H1 (cell line): Measurements from ENCODE around the gene KCNH6. TPM values are rescaled to one million over a fixed set of nuclear protein-coding genes. Genes with fewer than 3 reads are reported as not detected.

Experiments used
- CTCF ChIA-PET: fragments of 300-600 bp; sonication (Branson Sonifier 250); formaldehyde crosslinking; loops from one replicate; lab custom pipeline; 2021; ENCODE audit not compliant: partially characterized antibody; lab: Charles Lee
- POLR2A ChIA-PET: fragments of 300-600 bp; sonication (Branson Sonifier 250); formaldehyde crosslinking; loops from one replicate; lab custom pipeline; 2021; ENCODE audit warnings: inconsistent platforms; ENCODE audit not compliant: partially characterized antibody; lab: Charles Lee
- DNase-seq, 2 experiments: peaks; one replicate each; pipeline versions ENCODE4 v3.0.0 to v3.0.0-alpha.2; 2010 to 2022; ENCODE audit warnings: low spot score in 2 of 2, low read depth in 1 of 2, mixed read lengths in 1 of 2
- FAIRE-seq: peaks from 2 replicates; lab custom pipeline; 2011; peaks lifted over from hg19 to GRCh38; lab: Jason Lieb, UNC
- H2AFZ ChIP-seq: 2 replicates; pipeline ENCODE4 v1.8.1; 2012; ENCODE audit warnings: low read length, inconsistent platforms
- H2AK5ac ChIP-seq: 2 replicates; pipeline ENCODE4 v1.6.1; 2013; ENCODE audit warnings: low read depth, low read length
- H2BK120ac ChIP-seq: replicated peaks from 2 replicates; pipeline ENCODE3; 2013; ENCODE audit warnings: low read depth, low read length, inconsistent platforms
- H2BK12ac ChIP-seq: 2 replicates; pipeline ENCODE4 v1.6.1; 2013; ENCODE audit warnings: low read depth, low read length
- H2BK15ac ChIP-seq: 2 replicates; pipeline ENCODE4 v1.6.1; 2013; ENCODE audit warnings: low read length
- H2BK20ac ChIP-seq: 2 replicates; pipeline ENCODE4 v1.6.1; 2013; ENCODE audit warnings: low read length
- H2BK5ac ChIP-seq: 2 replicates; pipeline ENCODE4 v1.6.1; 2013; ENCODE audit warnings: low read depth, low read length
- H3K14ac ChIP-seq: 2 replicates; pipeline ENCODE4 v1.6.1; 2013; ENCODE audit warnings: inconsistent platforms; ENCODE audit not compliant: insufficient read length
- H3K18ac ChIP-seq: 2 replicates; pipeline ENCODE4 v1.6.1; 2013; ENCODE audit warnings: low read length; ENCODE audit errors: extremely low read depth
- H3K23ac ChIP-seq: 2 replicates; pipeline ENCODE4 v1.6.1; 2013; ENCODE audit warnings: inconsistent platforms; ENCODE audit not compliant: insufficient read length
- H3K23me2 ChIP-seq: 2 replicates; pipeline ENCODE4 v1.6.1; 2013; ENCODE audit warnings: low read depth, low read length
- H3K27ac ChIP-seq: 2 replicates; pipeline ENCODE4 v1.6.1; 2011; ENCODE audit warnings: low read depth, low read length, inconsistent platforms
- H3K27me3 ChIP-seq, 4 experiments: replicated peaks in 1 of 4; 1 replicate in 1 of 4; 2 replicates in 3 of 4; pipeline versions ENCODE4 v1.6.1 to v1.8.1; 2011 to 2013; ENCODE audit warnings: low read length in 3 of 4, mild to moderate bottlenecking in 3 of 4, inconsistent platforms in 2 of 4, mixed read lengths in 2 of 4, moderate library complexity in 1 of 4; ENCODE audit not compliant: control insufficient read depth in 3 of 4, insufficient read depth in 3 of 4; ENCODE audit errors: extremely low read depth in 1 of 4
- H3K36me3 ChIP-seq, 4 experiments: 2 replicates each; pipeline versions ENCODE4 v1.6.1 to v1.8.1; 2011 to 2013; ENCODE audit warnings: mild to moderate bottlenecking in 4 of 4, low read length in 3 of 4, moderate library complexity in 2 of 4, control low read depth in 1 of 4, inconsistent platforms in 1 of 4; ENCODE audit not compliant: insufficient read depth in 4 of 4, control insufficient read depth in 2 of 4
- H3K4ac ChIP-seq: replicated peaks from 2 replicates; pipeline ENCODE3; 2013; ENCODE audit warnings: low read length, low read depth, mixed read lengths, inconsistent platforms; ENCODE audit not compliant: insufficient read length
- H3K4me1 ChIP-seq, 4 experiments: replicated peaks in 1 of 4; 1 replicate in 1 of 4; 2 replicates in 3 of 4; pipeline versions ENCODE4 v1.6.1 to v1.8.1; 2011 to 2013; ENCODE audit warnings: low read length in 3 of 4, inconsistent platforms in 2 of 4, mixed read lengths in 1 of 4; ENCODE audit not compliant: insufficient read depth in 4 of 4, control insufficient read depth in 3 of 4
- H3K4me2 ChIP-seq, 2 experiments: 2 replicates each; pipeline versions ENCODE4 v1.6.1 to v1.8.1; 2011 to 2013; ENCODE audit warnings: low read depth in 2 of 2, low read length in 2 of 2, control low read depth in 1 of 2, inconsistent platforms in 1 of 2, mild to moderate bottlenecking in 1 of 2; ENCODE audit not compliant: insufficient read depth in 1 of 2
- H3K4me3 ChIP-seq, 4 experiments: fragments of 200-600, 300-600 bp in 1 of 4; sonication (generic), shearing (Covaris generic), sonication (Bioruptor Twin) in 1 of 4; 2 replicates each; pipeline versions ENCODE4 v1.5.1 to v1.8.1; 2011 to 2016; ENCODE audit warnings: low read length in 4 of 4, low read depth in 3 of 4, control low read depth in 2 of 4, inconsistent platforms in 2 of 4, mild to moderate bottlenecking in 2 of 4, mixed read lengths in 1 of 4, moderate library complexity in 1 of 4; ENCODE audit not compliant: insufficient read depth in 2 of 4; ENCODE audit errors: extremely low read depth in 1 of 4
- H3K56ac ChIP-seq: replicated peaks from 2 replicates; pipeline ENCODE3; 2013; ENCODE audit warnings: low read depth, mild to moderate bottlenecking, mixed read lengths, low read length, inconsistent platforms; ENCODE audit not compliant: insufficient read length
- H3K79me1 ChIP-seq: 2 replicates; pipeline ENCODE4 v1.6.1; 2013; ENCODE audit warnings: low read depth, low read length, control low read depth
- H3K79me2 ChIP-seq, 2 experiments: 2 replicates each; pipeline versions ENCODE4 v1.6.1 to v1.8.1; 2012 to 2013; ENCODE audit warnings: low read length in 2 of 2, mild to moderate bottlenecking in 2 of 2, inconsistent platforms in 1 of 2; ENCODE audit not compliant: insufficient read depth in 2 of 2, control insufficient read depth in 1 of 2
- H3K9ac ChIP-seq, 4 experiments: replicated peaks in 1 of 4; 1 replicate in 1 of 4; 2 replicates in 3 of 4; pipeline versions ENCODE4 v1.6.1 to v1.8.1; 2011 to 2013; ENCODE audit warnings: low read depth in 3 of 4, low read length in 3 of 4, control low read depth in 2 of 4, mild to moderate bottlenecking in 2 of 4, moderate library complexity in 2 of 4, inconsistent platforms in 1 of 4; ENCODE audit errors: extremely low read depth in 1 of 4
- H3K9me3 ChIP-seq, 2 experiments: 2 replicates each; pipeline versions ENCODE4 v1.6.1 to v1.8.1; 2012 to 2013; ENCODE audit warnings: mild to moderate bottlenecking in 2 of 2, moderate library complexity in 2 of 2, control low read depth in 1 of 2, inconsistent platforms in 1 of 2, low read depth in 1 of 2, low read length in 1 of 2, mixed read lengths in 1 of 2; ENCODE audit not compliant: insufficient read depth in 2 of 2
- H4K20me1 ChIP-seq, 2 experiments: replicated peaks in 1 of 2; 2 replicates each; pipeline versions ENCODE3 to v1.8.1; 2011 to 2013; ENCODE audit warnings: inconsistent platforms in 2 of 2, low read length in 2 of 2, mild to moderate bottlenecking in 1 of 2; ENCODE audit not compliant: insufficient read depth in 2 of 2, control insufficient read depth in 1 of 2
- H4K5ac ChIP-seq: 2 replicates; pipeline ENCODE4 v1.6.1; 2013; ENCODE audit warnings: low read length, low read depth, mixed read lengths, inconsistent platforms; ENCODE audit not compliant: insufficient read length
- H4K8ac ChIP-seq: 2 replicates; pipeline ENCODE4 v1.8.0; 2013; ENCODE audit warnings: mild to moderate bottlenecking, moderate library complexity, low read length, inconsistent platforms; ENCODE audit not compliant: insufficient read depth; ENCODE audit errors: extremely low read depth
- H4K91ac ChIP-seq: replicated peaks from 2 replicates; pipeline ENCODE3; 2013; ENCODE audit warnings: low read length, mixed read lengths, inconsistent platforms; ENCODE audit not compliant: insufficient read length
- KDM4A ChIP-seq: IDR thresholded peaks from one replicate; pipeline ENCODE4 v1.7.1; 2012; ENCODE audit warnings: low read depth, mild to moderate bottlenecking, moderate library complexity, low read length, inconsistent platforms; ENCODE audit not compliant: severe bottlenecking
- PHF8 ChIP-seq: fragments of 200-600 bp; sonication (generic); conservative IDR thresholded peaks from 2 replicates; pipeline ENCODE4 v1.7.1; 2012; ENCODE audit warnings: low read depth, mild to moderate bottlenecking, inconsistent platforms, low read length, moderate library complexity
- SIN3A ChIP-seq, 2 experiments: IDR thresholded peaks in 1 of 2; conservative IDR thresholded peaks in 1 of 2; 2 replicates each; pipeline ENCODE4 v1.6.1; 2011 to 2012; ENCODE audit warnings: low read length in 2 of 2, improper control_type of control experiment in 1 of 2, low read depth in 1 of 2, mild to moderate bottlenecking in 1 of 2
- WGBS, 2 experiments: shearing (Covaris generic) in 1 of 2; methylation state at CpG; one replicate each; pipeline versions ENCODE4 v1.1.6 to v1.1.7; 2013 to 2015; ENCODE audit warnings: low lambda C conversion rate in 2 of 2, mixed read lengths in 2 of 2, inconsistent platforms in 1 of 2, low coverage in 1 of 2, missing lambda C conversion rate in 1 of 2; ENCODE audit not compliant: insufficient replicate concordance in 2 of 2, insufficient coverage in 1 of 2, insufficient read length in 1 of 2; ENCODE audit errors: extremely low coverage in 1 of 2, missing lambda C conversion rate in 1 of 2; 5-methylcytosine and 5-hydroxymethylcytosine counted together
- long read RNA-seq, 2 experiments: library from RNA in 1 of 2; library from capped mRNA in 1 of 2; stranded (forward); transcript quantifications; one replicate each; pipeline ENCODE4 v2.0.0, GENCODE V29; 2021; ENCODE audit warnings: inconsistent platforms in 1 of 2
- polyA minus RNA-seq, 3 experiments: library from RNA; depleted of rRNA, polyadenylated mRNA; stranded (reverse); fragments of >200 nt; gene quantifications; 1 replicate in 2 of 3; 2 replicates in 1 of 3; pipeline ENCODE4 v1.2.3, GENCODE V29; 2011
- polyA plus RNA-seq, 7 experiments: library from polyadenylated mRNA; depleted of rRNA in 3 of 7; stranded (reverse) in 5 of 7; unstranded in 2 of 7; fragments of >200 nt in 5 of 7; fragments of 200-250 nt in 2 of 7; gene quantifications; 1 replicate in 5 of 7; 2 replicates in 1 of 7; 4 replicates in 1 of 7; pipeline versions ENCODE4 v1.2.1 to v1.2.3, GENCODE V29; 2011 to 2013; ENCODE audit warnings: missing spikeins in 2 of 7, mixed read lengths in 2 of 7
- total RNA-seq: library from RNA; stranded (reverse); fragmentation: NEBNext Ultra II Directional; extraction: Animal tissue kit (Norgen Biotek cat#: 25700); gene quantifications from 2 replicates; pipeline ENCODE4 v1.2.1, GENCODE V29; 2021
- TF ChIP-seq, protein P1 (sequence below): IDR thresholded peaks from 2 replicates; pipeline ENCODE4 v1.6.1; 2012; ENCODE audit warnings: inconsistent platforms
- TF ChIP-seq, protein P2 (sequence below), 3 experiments: IDR thresholded peaks; 1 replicate in 2 of 3; 2 replicates in 1 of 3; pipeline versions ENCODE4 v1.5.1 to v1.6.1; 2011; ENCODE audit warnings: low read length in 3 of 3, mild to moderate bottlenecking in 3 of 3, inconsistent platforms in 2 of 3, low read depth in 1 of 3, moderate library complexity in 1 of 3; ENCODE audit not compliant: insufficient read depth in 1 of 3; ENCODE audit errors: control extremely low read depth in 1 of 3

The KCNH6 gene
- 1.8 TPM in 2 replicates for total RNA-seq
- 3.6 and 5.0 TPM in 2 replicates for polyA plus RNA-seq (2011; rRNA removed)
- polyA plus RNA-seq (2011; cell fraction: cytosol; rRNA removed) = 2.7 TPM
- polyA plus RNA-seq (2011; cell fraction: nucleus; rRNA removed) = 4.9 TPM
- polyA plus RNA-seq (2012, experiment 1 of 2) = 0.84 to 1.8 TPM (median 1.4 TPM) in 4 replicates
- 0.75 TPM for polyA plus RNA-seq (2012, experiment 2 of 2)
- polyA plus RNA-seq (2013, experiment 1 of 2) = 2.0 TPM
- 2.1 TPM for polyA plus RNA-seq (2013, experiment 2 of 2)
- polyA minus RNA-seq (2011; rRNA and poly(A)+ RNA removed) = 2.8 TPM in 2 replicates
- 0.95 TPM for polyA minus RNA-seq (2011; cell fraction: cytosol; rRNA and poly(A)+ RNA removed)
- polyA minus RNA-seq (2011; cell fraction: nucleus; rRNA and poly(A)+ RNA removed) = 2.8 TPM
- long read RNA-seq, experiment 1, partial matches to known transcripts = 2 of 3 reads
- long read RNA-seq, experiment 1, other reads (novel, unspliced or antisense) = 1 of 3 reads
- long read RNA-seq, experiment 2 = 0 reads

GRCh38 chr17:63523253-63523855 is at the start of gene KCNH6:
Gene KCNH6 (plus strand): TSS chr17:63523358. CDS start chr17:63523414, 56 bp downstream.
- Histone ChIP-seq H3K36me3 (no peaks in the 10 kb centered on the region), H2AK5ac (no peak within 1 kb of the TSS), H3K27me3 (peaks cover 0 to 10% (median 5%) of the 10 kb centered on the region in 4 experiments; a peak in 5 of 7 replicates), H3K23me2 (peaks cover 7% of the 10 kb centered on the region; the same call in 1 of the 2 replicates), H2AFZ (peak within 1 kb of the TSS; percentile 90; the same call in 1 of the 2 replicates), H3K4me2 (peak within 1 kb of the TSS; percentile 85 to 86), H2BK20ac (no peak within 1 kb of the TSS), H3K14ac (no peak within 1 kb of the TSS), H2BK5ac (peak within 1 kb of the TSS; percentile 30; the same call in 1 of the 2 replicates), H2BK12ac (no peak within 1 kb of the TSS), H3K9ac (no peak within 1 kb of the TSS; a peak in 1 of 7 replicates), H2BK15ac (peak within 1 kb of the TSS; percentile 81; the same call in 1 of the 2 replicates), H3K9me3 (no peaks in the 10 kb centered on the region), H2BK120ac (no peak within 1 kb of the TSS), H3K4me1 (peaks cover 2 to 8% (median 6%) of the 10 kb centered on the region in 4 experiments; a peak in 6 of 7 replicates), H3K4me3 (peak within 1 kb of the TSS; percentile 49 to 68 (median 59)), H3K27ac (no peak within 1 kb of the TSS), H4K20me1 (no peaks in the 10 kb centered on the region), H4K8ac (peak within 1 kb of the TSS; percentile 39; the same call in 1 of the 2 replicates), H3K18ac (peak within 1 kb of the TSS; percentile 48; the same call in 1 of the 2 replicates), H3K4ac (no peak within 1 kb of the TSS), H3K79me1 (no peaks in the 10 kb centered on the region), H4K91ac (no peak within 1 kb of the TSS), H3K23ac (no peak within 1 kb of the TSS), H3K56ac (no peak within 1 kb of the TSS), H3K79me2 (no peaks in the 10 kb centered on the region), H4K5ac (no peak within 1 kb of the TSS)
- 4% methylated on average over 31 of the region's 38 CpGs; no CpG with 5 or more reads in 1 of the 2 experiments for WGBS, 2 experiments
- DNase-seq (no peak), FAIRE-seq (no peak)
- POLR2A ChIA-PET = interaction anchor here (1.0 kb wide), 1 partner anchor 99 kb away, joined by 5 read pairs; the partner anchor contains the start of gene MAP3K3
- CTCF ChIA-PET = interaction anchor here (0.9 to 2.0 kb wide), 8 partner anchors 21 to 97 kb away, joined by 3 to 7 read pairs (median 6); no protein-coding TSS in a partner anchor
- TF ChIP-seq SIN3A (conservative IDR thresholded peaks at IDR 0.05 in 1 of 2, IDR thresholded peaks at IDR 0.05 in 1 of 2; ENCODE audit: low read depth in 1 of 2, low read length in 2 of 2) (no peak; a peak in 1 of 4 replicates), PHF8 (peak; percentile 27; the same call in 1 of the 2 replicates), KDM4A (peak; percentile 73)
- TF ChIP-seq, protein P1, sequence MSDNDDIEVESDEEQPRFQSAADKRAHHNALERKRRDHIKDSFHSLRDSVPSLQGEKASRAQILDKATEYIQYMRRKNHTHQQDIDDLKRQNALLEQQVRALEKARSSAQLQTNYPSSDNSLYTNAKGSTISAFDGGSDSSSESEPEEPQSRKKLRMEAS = 0 out of 2 replicates have a peak, but pooled peaks have one; percentile 0
- TF ChIP-seq, protein P2, sequence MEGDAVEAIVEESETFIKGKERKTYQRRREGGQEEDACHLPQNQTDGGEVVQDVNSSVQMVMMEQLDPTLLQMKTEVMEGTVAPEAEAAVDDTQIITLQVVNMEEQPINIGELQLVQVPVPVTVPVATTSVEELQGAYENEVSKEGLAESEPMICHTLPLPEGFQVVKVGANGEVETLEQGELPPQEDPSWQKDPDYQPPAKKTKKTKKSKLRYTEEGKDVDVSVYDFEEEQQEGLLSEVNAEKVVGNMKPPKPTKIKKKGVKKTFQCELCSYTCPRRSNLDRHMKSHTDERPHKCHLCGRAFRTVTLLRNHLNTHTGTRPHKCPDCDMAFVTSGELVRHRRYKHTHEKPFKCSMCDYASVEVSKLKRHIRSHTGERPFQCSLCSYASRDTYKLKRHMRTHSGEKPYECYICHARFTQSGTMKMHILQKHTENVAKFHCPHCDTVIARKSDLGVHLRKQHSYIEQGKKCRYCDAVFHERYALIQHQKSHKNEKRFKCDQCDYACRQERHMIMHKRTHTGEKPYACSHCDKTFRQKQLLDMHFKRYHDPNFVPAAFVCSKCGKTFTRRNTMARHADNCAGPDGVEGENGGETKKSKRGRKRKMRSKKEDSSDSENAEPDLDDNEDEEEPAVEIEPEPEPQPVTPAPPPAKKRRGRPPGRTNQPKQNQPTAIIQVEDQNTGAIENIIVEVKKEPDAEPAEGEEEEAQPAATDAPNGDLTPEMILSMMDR (IDR thresholded peaks at IDR 0.05; ENCODE audit: control extremely low read depth in 1 of 3, insufficient read depth in 1 of 3, low read depth in 1 of 3, low read length in 3 of 3) = peak in 2 of 3 experiments; percentile 0 to 20; a peak in 2 of 4 replicates
